Mesenchymal stem cell (in vitro differentiated cells and primary cell): Measurements from ENCODE around the gene TNFSF15.

ENCODE experiments used
- DNase-seq: peaks from one replicate; pipeline ENCODE4 v3.0.0-alpha.2; 2013
- H2AFZ ChIP-seq: one replicate; pipeline ENCODE4 v1.6.1; 2013; ENCODE audit warnings: low read depth, mild to moderate bottlenecking, control low read depth, inconsistent platforms, low read length, moderate library complexity
- H2AK5ac ChIP-seq: 2 replicates; pipeline ENCODE4 v1.6.1; 2013; ENCODE audit warnings: low read length, moderate library complexity, mild to moderate bottlenecking, inconsistent platforms; ENCODE audit not compliant: severe bottlenecking
- H2BK120ac ChIP-seq: one replicate; pipeline ENCODE4 v1.6.1; 2013; ENCODE audit warnings: low read depth, mild to moderate bottlenecking, inconsistent platforms, low read length, moderate library complexity
- H2BK12ac ChIP-seq, 2 experiments: one replicate each; pipeline ENCODE4 v1.6.1; 2013; ENCODE audit warnings: inconsistent platforms in 2 of 2, low read length in 2 of 2, mild to moderate bottlenecking in 2 of 2, moderate library complexity in 2 of 2, control low read depth in 1 of 2
- H2BK15ac ChIP-seq: one replicate; pipeline ENCODE4 v1.6.1; 2013; ENCODE audit warnings: mild to moderate bottlenecking, low read depth, inconsistent platforms; ENCODE audit not compliant: poor library complexity, severe bottlenecking
- H2BK5ac ChIP-seq: 2 replicates; pipeline ENCODE4 v1.6.1; 2013; ENCODE audit warnings: low read depth, mild to moderate bottlenecking, low read length, control low read depth, inconsistent platforms; ENCODE audit not compliant: poor library complexity, severe bottlenecking
- H3K14ac ChIP-seq, 2 experiments: one replicate each; pipeline ENCODE4 v1.6.1; 2013; ENCODE audit warnings: inconsistent platforms in 2 of 2, low read length in 2 of 2, control low read depth in 1 of 2, mild to moderate bottlenecking in 1 of 2, moderate library complexity in 1 of 2
- H3K18ac ChIP-seq, 2 experiments: one replicate each; pipeline ENCODE4 v1.6.1; 2013; ENCODE audit warnings: inconsistent platforms in 2 of 2, low read length in 2 of 2, control low read depth in 1 of 2, low read depth in 1 of 2, mild to moderate bottlenecking in 1 of 2
- H3K23ac ChIP-seq, 2 experiments: one replicate each; pipeline ENCODE4 v1.6.1; 2013; ENCODE audit warnings: inconsistent platforms in 2 of 2, low read length in 2 of 2, mild to moderate bottlenecking in 2 of 2, moderate library complexity in 2 of 2, control low read depth in 1 of 2
- H3K27ac ChIP-seq: 2 replicates; pipeline ENCODE4 v1.5.1; 2013; ENCODE audit warnings: mild to moderate bottlenecking, moderate library complexity, low read length, control low read depth, inconsistent platforms; ENCODE audit not compliant: poor library complexity, severe bottlenecking
- H3K27me3 ChIP-seq, 2 experiments: 2 replicates each; pipeline versions ENCODE4 v1.6.1 to v1.7.0; 2013; ENCODE audit warnings: low read length in 2 of 2, mild to moderate bottlenecking in 2 of 2, moderate library complexity in 2 of 2, control low read depth in 1 of 2, inconsistent platforms in 1 of 2; ENCODE audit not compliant: control insufficient read depth in 1 of 2, insufficient read depth in 1 of 2
- H3K36me3 ChIP-seq, 2 experiments: 2 replicates each; pipeline versions ENCODE4 v1.6.1 to v1.7.0; 2013; ENCODE audit warnings: low read length in 2 of 2, control low read depth in 1 of 2, inconsistent platforms in 1 of 2, low read depth in 1 of 2, mild to moderate bottlenecking in 1 of 2; ENCODE audit not compliant: insufficient read depth in 2 of 2, control insufficient read depth in 1 of 2
- H3K4ac ChIP-seq, 2 experiments: one replicate each; pipeline ENCODE4 v1.6.1; 2013; ENCODE audit warnings: inconsistent platforms in 2 of 2, low read length in 2 of 2, mild to moderate bottlenecking in 2 of 2, moderate library complexity in 2 of 2, control low read depth in 1 of 2, low read depth in 1 of 2
- H3K4me1 ChIP-seq: 2 replicates; pipeline ENCODE4 v1.6.1; 2013; ENCODE audit warnings: low read depth, low read length, control low read depth; ENCODE audit not compliant: control insufficient read depth, insufficient read depth
- H3K4me2 ChIP-seq: 2 replicates; pipeline ENCODE4 v1.6.1; 2013; ENCODE audit warnings: low read length, mild to moderate bottlenecking, inconsistent platforms; ENCODE audit not compliant: poor library complexity, severe bottlenecking
- H3K4me3 ChIP-seq, 2 experiments: 2 replicates each; pipeline versions ENCODE4 v1.5.1 to v1.7.0; 2013; ENCODE audit warnings: low read length in 2 of 2, mild to moderate bottlenecking in 2 of 2, control low read depth in 1 of 2, low read depth in 1 of 2; ENCODE audit not compliant: insufficient read depth in 1 of 2
- H3K79me1 ChIP-seq: replicated peaks from 2 replicates; pipeline ENCODE4 v1.6.1; 2013; ENCODE audit warnings: mild to moderate bottlenecking, control low read depth, low read length, inconsistent platforms; ENCODE audit not compliant: poor library complexity, severe bottlenecking
- H3K9ac ChIP-seq: 2 replicates; pipeline ENCODE4 v1.7.0; 2013; ENCODE audit warnings: mild to moderate bottlenecking, low read length, moderate library complexity
- H3K9me3 ChIP-seq: 2 replicates; pipeline ENCODE4 v1.7.0; 2013; ENCODE audit warnings: mild to moderate bottlenecking, low read length; ENCODE audit not compliant: control insufficient read depth
- H4K8ac ChIP-seq: one replicate; pipeline ENCODE4 v1.6.1; 2013; ENCODE audit warnings: inconsistent platforms, mild to moderate bottlenecking, low read length, moderate library complexity
- H4K91ac ChIP-seq: one replicate; pipeline ENCODE4 v1.6.1; 2013; ENCODE audit warnings: mild to moderate bottlenecking, low read length, inconsistent platforms
- WGBS: methylation state at CpG from one replicate; pipeline ENCODE4 v1.1.7; 2013; ENCODE audit warnings: mixed read lengths; 5-methylcytosine and 5-hydroxymethylcytosine counted together

The TNFSF15 gene

DNA sequence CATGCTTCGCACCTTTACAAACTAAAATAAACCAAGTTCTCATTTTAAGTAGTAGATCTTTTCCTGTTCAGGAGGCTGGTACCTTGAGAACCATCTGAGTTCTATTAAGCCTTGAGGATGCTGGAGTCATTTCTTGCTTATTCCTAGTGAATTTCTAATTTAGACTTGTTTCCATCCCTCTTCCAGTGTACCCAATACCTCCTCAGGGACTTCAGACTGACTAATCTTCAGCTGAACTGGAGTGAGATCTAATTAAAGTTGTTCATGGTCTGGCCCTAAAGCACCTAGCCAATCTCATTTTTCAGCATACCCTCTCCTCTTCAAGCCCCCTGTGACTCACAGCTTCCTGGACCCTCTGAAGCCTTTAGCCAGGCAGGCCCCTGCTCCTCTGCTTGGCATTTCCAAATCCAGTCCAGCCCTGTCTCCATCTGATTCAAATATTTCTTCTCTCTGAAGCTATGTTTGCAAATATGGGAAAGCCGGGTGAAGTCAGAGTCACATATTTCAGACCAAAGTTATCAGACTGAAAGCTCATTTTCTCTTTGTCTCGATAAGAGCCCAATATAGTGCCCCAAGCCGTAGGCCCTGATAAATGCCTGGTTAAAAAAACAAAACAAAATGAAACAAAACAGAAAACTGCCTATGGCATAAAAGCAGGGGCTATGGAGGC is 19.4 kb upstream of the TNFSF15 start:
- Histone ChIP-seq H3K14ac (no peak overlapping the region), H3K9ac (peak overlapping the region; percentile 56), H4K8ac (no peak overlapping the region), H2BK12ac (peak overlapping the region in 1 of 2 experiments; percentile 65), H3K36me3 (no peaks in the 10 kb centered on the region), H3K23ac (no peak overlapping the region), H2BK15ac (no peak overlapping the region), H3K4me2 (no peak overlapping the region), H3K4me3 (peak overlapping the region in 1 of 2 experiments; percentile 20), H3K9me3 (no peaks in the 10 kb centered on the region), H3K27me3 (peaks cover 0 to 3% of the 10 kb centered on the region in 2 experiments), H3K4ac (no peak overlapping the region), H4K91ac (no peak overlapping the region), H2AK5ac (no peak overlapping the region), H3K4me1 (peaks cover 4% of the 10 kb centered on the region), H2AFZ (no peak overlapping the region), H3K27ac (no peak overlapping the region), H2BK120ac (no peak overlapping the region), H2BK5ac (no peak overlapping the region), H3K79me1 (no peaks in the 10 kb centered on the region), H3K18ac (no peak overlapping the region)
- WGBS, result 100% methylated on average over 2 of the region's 4 CpGs
- no peak for DNase-seq

DNA sequence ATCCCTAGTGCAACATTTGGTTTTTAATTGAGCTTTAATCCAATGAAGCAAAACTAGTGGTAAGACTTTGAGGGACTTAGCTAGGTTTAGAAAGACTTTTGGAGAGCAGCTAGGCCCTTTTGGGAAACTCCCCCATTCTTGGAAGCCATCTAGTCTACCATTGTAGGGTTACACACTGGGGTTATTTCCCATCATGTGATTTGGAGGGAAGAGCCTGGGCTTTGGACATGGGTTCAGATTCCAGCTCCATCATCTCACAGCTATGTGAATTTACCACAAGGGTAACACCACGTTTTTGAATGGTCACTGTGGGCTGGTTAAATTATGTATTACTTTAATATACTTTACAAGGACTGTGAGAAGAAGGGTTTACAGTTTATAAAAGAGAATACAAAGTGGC is 18.3 kb upstream of the TNFSF15 start:
- Histone ChIP-seq H3K9ac (peak overlapping the region; percentile 49), H3K4me1 (peaks cover 5% of the 10 kb centered on the region), H3K27ac (no peak overlapping the region), H3K36me3 (no peaks in the 10 kb centered on the region), H2AK5ac (no peak overlapping the region), H3K27me3 (no peaks in the 10 kb centered on the region), H3K18ac (no peak overlapping the region), H3K23ac (no peak overlapping the region), H3K9me3 (no peaks in the 10 kb centered on the region), H2BK15ac (no peak overlapping the region), H2BK120ac (no peak overlapping the region), H2AFZ (no peak overlapping the region), H2BK5ac (no peak overlapping the region), H3K4me2 (no peak overlapping the region), H3K4me3 (no peak overlapping the region), H2BK12ac (no peak overlapping the region), H3K79me1 (no peaks in the 10 kb centered on the region), H3K4ac (no peak overlapping the region), H3K14ac (no peak overlapping the region), H4K8ac (no peak overlapping the region), H4K91ac (no peak overlapping the region)
- peak; percentile 28 for DNase-seq
- WGBS, result no CpG with 5 or more reads among the region's 1 CpG

DNA sequence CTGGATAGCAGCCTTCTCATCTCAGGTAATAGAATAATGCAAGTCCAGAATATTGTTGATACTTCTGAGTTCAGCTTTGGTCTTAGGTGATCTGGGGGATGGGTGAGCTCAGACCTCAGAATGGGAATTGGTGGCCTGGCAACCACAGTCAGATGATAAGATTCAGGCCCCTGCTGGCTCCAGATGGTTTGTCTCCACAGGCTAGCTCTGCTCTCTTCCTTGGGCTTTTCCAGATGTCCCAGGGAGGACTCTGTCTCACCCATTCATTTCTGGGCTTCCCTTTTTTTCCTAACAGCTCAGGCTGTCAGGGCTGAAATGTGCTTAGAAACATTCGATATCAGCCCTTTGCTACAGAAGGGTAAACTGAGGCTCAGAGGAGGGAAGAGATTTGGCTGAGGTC is 17.6 kb upstream of the TNFSF15 start:
- no peak overlapping the region for H3K14ac ChIP-seq
- no peaks in the 10 kb centered on the region for H3K79me1 ChIP-seq
- H2BK120ac ChIP-seq, result no peak overlapping the region
- no peaks in the 10 kb centered on the region for H3K9me3 ChIP-seq
- no peak overlapping the region for H3K9ac ChIP-seq
- no peak overlapping the region for H2BK12ac ChIP-seq
- H3K4me2 ChIP-seq, result no peak overlapping the region
- no peaks in the 10 kb centered on the region for H3K27me3 ChIP-seq
- WGBS, result 50% methylated on average over 1 of the region's 1 CpG
- no peak overlapping the region for H4K91ac ChIP-seq
- peak; percentile 22 for DNase-seq
- H3K4me1 ChIP-seq, result peaks cover 5% of the 10 kb centered on the region
- no peak overlapping the region for H3K23ac ChIP-seq
- H2BK15ac ChIP-seq, result no peak overlapping the region
- no peak overlapping the region for H2AK5ac ChIP-seq
- no peak overlapping the region for H2AFZ ChIP-seq
- H3K18ac ChIP-seq, result no peak overlapping the region
- H3K4me3 ChIP-seq, result no peak overlapping the region
- H3K27ac ChIP-seq, result no peak overlapping the region
- no peak overlapping the region for H3K4ac ChIP-seq
- H3K36me3 ChIP-seq, result no peaks in the 10 kb centered on the region
- no peak overlapping the region for H2BK5ac ChIP-seq
- no peak overlapping the region for H4K8ac ChIP-seq

DNA sequence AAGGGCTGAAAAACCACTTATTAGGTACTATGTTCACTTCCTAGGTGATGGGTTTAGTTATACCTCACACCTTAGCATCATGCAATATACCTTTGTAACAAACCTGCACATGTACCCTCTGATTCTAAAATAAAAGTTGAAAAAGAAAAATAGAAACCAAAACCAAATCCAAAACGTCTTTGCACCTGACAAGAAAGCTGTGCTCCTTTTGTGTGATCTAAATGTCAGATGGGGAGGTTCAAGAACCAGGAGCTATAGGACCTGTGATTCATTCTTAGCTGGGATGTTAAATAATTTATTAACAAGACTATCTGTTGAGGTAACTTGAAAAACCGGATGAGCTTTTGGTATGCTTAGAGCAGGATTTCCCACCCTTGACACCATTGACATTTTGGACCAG is 16.9 kb upstream of the TNFSF15 start:
- WGBS, result 96% methylated on average over 2 of the region's 2 CpGs
- no peaks in the 10 kb centered on the region for H3K79me1 ChIP-seq
- H3K27ac ChIP-seq, result no peak overlapping the region
- H2BK120ac ChIP-seq, result no peak overlapping the region
- no peak overlapping the region for H3K18ac ChIP-seq
- H3K14ac ChIP-seq, result no peak overlapping the region
- H4K8ac ChIP-seq, result no peak overlapping the region
- H3K4me2 ChIP-seq, result no peak overlapping the region
- no peak overlapping the region for H2AFZ ChIP-seq
- no peaks in the 10 kb centered on the region for H3K36me3 ChIP-seq
- no peak overlapping the region for H2AK5ac ChIP-seq
- H3K9ac ChIP-seq, result no peak overlapping the region
- H3K4me3 ChIP-seq, result no peak overlapping the region
- no peak overlapping the region for H2BK15ac ChIP-seq
- no peak overlapping the region for H3K23ac ChIP-seq
- H2BK5ac ChIP-seq, result no peak overlapping the region
- H3K4ac ChIP-seq, result no peak overlapping the region
- peaks cover 5% of the 10 kb centered on the region for H3K4me1 ChIP-seq
- no peak for DNase-seq
- H3K9me3 ChIP-seq, result no peaks in the 10 kb centered on the region
- H3K27me3 ChIP-seq, result no peaks in the 10 kb centered on the region
- H4K91ac ChIP-seq, result no peak overlapping the region
- no peak overlapping the region for H2BK12ac ChIP-seq
